Esophagus muscularis mucosa (tissue), 3 donors: Measurements from ENCODE around the gene TUBAL3.

Source experiments
- POLR2A ChIP-seq: fragments of 450-650 bp; IDR thresholded peaks from one replicate; pipeline ENCODE4 v1.6.1; 2017; ENCODE audit warnings: antibody characterized with exemption, moderate library complexity, mild to moderate bottlenecking, low read depth
- POLR2AphosphoS5 ChIP-seq, 2 donors: sonication (generic); formaldehyde crosslinking; IDR thresholded peaks; one replicate each; pipeline ENCODE4 v1.6.1; 2017; ENCODE audit warnings: antibody characterized with exemption in 2 of 2
- TF ChIP-seq, protein P1 (sequence below), 3 experiments: fragments of 200-600 bp in 2 of 3; fragments of 450-650 bp in 1 of 3; sonication (generic) in 2 of 3; IDR thresholded peaks; one replicate each; pipeline ENCODE4 v1.5.1; 2017 to 2019; ENCODE audit warnings: antibody characterized with exemption in 3 of 3, mild to moderate bottlenecking in 2 of 3, moderate library complexity in 1 of 3

DNA sequence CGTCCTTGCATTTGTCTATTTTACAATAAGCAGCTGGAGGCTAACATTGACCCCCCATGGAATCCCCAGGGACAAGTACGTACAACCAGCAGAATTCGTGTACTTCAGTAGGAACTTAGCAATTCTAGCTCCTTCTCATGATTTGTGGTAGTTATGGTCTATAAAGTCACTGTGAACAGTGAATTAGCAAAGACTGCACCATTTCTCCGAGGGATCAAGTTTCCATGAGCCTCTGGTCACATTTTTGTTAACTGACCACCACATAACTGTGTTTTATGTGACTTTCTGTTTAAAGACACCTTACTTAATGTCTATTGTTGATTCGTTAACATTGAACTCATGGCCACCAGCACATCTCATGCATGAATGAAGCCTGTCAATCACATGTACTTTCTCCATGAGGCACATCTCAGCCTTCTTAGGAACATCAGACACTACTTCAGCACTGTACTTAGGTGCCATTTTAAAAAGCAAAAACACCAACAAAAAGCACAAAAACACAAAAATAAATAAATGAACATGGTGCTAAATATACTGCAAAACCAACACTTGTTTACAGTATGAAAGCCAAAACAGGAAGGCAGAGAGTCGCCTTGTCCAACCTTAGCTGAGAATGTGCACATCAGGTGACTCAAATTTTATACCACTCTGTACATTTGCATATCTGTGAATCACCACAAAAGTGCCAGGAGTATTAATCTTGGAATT, 48.9 kb downstream of the TUBAL3 start:
- TF ChIP-seq, protein P1, sequence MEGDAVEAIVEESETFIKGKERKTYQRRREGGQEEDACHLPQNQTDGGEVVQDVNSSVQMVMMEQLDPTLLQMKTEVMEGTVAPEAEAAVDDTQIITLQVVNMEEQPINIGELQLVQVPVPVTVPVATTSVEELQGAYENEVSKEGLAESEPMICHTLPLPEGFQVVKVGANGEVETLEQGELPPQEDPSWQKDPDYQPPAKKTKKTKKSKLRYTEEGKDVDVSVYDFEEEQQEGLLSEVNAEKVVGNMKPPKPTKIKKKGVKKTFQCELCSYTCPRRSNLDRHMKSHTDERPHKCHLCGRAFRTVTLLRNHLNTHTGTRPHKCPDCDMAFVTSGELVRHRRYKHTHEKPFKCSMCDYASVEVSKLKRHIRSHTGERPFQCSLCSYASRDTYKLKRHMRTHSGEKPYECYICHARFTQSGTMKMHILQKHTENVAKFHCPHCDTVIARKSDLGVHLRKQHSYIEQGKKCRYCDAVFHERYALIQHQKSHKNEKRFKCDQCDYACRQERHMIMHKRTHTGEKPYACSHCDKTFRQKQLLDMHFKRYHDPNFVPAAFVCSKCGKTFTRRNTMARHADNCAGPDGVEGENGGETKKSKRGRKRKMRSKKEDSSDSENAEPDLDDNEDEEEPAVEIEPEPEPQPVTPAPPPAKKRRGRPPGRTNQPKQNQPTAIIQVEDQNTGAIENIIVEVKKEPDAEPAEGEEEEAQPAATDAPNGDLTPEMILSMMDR (IDR thresholded peaks at IDR 0.05): no peak
- TF ChIP-seq POLR2A (no peak), POLR2AphosphoS5 (IDR thresholded peaks at IDR 0.05) (no peak)
